B cell (primary cell): ENCODE measurements around the gene H6PD. TPM values are rescaled to one million over a fixed set of nuclear protein-coding genes. Genes with fewer than 3 reads are reported as not detected.

ENCODE experiments used
- ATAC-seq: fragments of 200-7000 bp; cut with Tn5 transposase; one replicate; pipeline ENCODE4 v1.10.0; 2021; ENCODE audit warnings: low read depth, mild to moderate bottlenecking, moderate number of reproducible peaks, moderate library complexity
- CTCF ChIA-PET: fragments of 350-600 bp; sonication (Branson Sonifier 250); formaldehyde crosslinking; loops from one replicate; lab custom pipeline; 2021; ENCODE audit warnings: antibody characterized with exemption, inconsistent platforms; lab: Charles Lee
- POLR2A ChIA-PET: fragments of 350-600 bp; sonication (Branson Sonifier 250); formaldehyde crosslinking; loops from one replicate; lab custom pipeline; 2021; ENCODE audit warnings: antibody characterized with exemption; lab: Charles Lee
- DNase-seq: peaks from one replicate; pipeline ENCODE4 v3.0.0; 2013
- H2AFZ ChIP-seq: 2 replicates; pipeline ENCODE4 v1.6.1; 2012; ENCODE audit warnings: mild to moderate bottlenecking, low read depth, low read length; ENCODE audit not compliant: insufficient read depth, poor library complexity, severe bottlenecking
- H3K27ac ChIP-seq, 2 donors: 1 replicate in 1 of 2; 2 replicates in 1 of 2; pipeline ENCODE4 v1.5.1; 2012 to 2013; ENCODE audit warnings: low read length in 2 of 2, mild to moderate bottlenecking in 2 of 2, moderate library complexity in 1 of 2
- H3K27me3 ChIP-seq, 4 experiments: fragments of 200-600 bp in 1 of 4; sonication (generic) in 1 of 4; replicated peaks in 1 of 4; 1 replicate in 2 of 4; 2 replicates in 2 of 4; pipeline versions ENCODE4 v1.6.1 to v1.7.0; 2013 to 2016; ENCODE audit warnings: low read length in 3 of 4, mild to moderate bottlenecking in 2 of 4, mixed read lengths in 1 of 4, moderate library complexity in 1 of 4; ENCODE audit not compliant: insufficient read depth in 4 of 4, control insufficient read depth in 3 of 4; ENCODE audit errors: control extremely low read depth in 1 of 4
- H3K36me3 ChIP-seq, 2 experiments: replicated peaks in 1 of 2; 1 replicate in 1 of 2; 2 replicates in 1 of 2; pipeline versions ENCODE4 v1.6.1 to v1.7.1; 2013; ENCODE audit warnings: low read length in 1 of 2; ENCODE audit not compliant: insufficient read depth in 2 of 2, control insufficient read depth in 1 of 2; ENCODE audit errors: control extremely low read depth in 1 of 2, extremely low read depth in 1 of 2
- H3K4me1 ChIP-seq, 2 donors: fragments of 200-600 bp in 1 of 2; sonication (generic) in 1 of 2; 1 replicate in 1 of 2; 2 replicates in 1 of 2; pipeline versions ENCODE4 v1.5.1 to v1.6.1; 2013 to 2017; ENCODE audit warnings: low read length in 2 of 2; ENCODE audit not compliant: control insufficient read depth in 2 of 2, insufficient read depth in 2 of 2
- H3K4me2 ChIP-seq: replicated peaks from 2 replicates; pipeline ENCODE3; 2012; ENCODE audit warnings: mild to moderate bottlenecking, low read depth, low read length; ENCODE audit not compliant: poor library complexity, severe bottlenecking
- H3K4me3 ChIP-seq, 5 experiments: fragments of 200-600 bp in 1 of 5; sonication (generic) in 1 of 5; 1 replicate in 3 of 5; 2 replicates in 2 of 5; pipeline versions ENCODE4 v1.5.1 to v1.7.0; 2011 to 2016; ENCODE audit warnings: low read length in 4 of 5, mild to moderate bottlenecking in 4 of 5, low read depth in 2 of 5, control low read depth in 1 of 5, moderate library complexity in 1 of 5; ENCODE audit not compliant: insufficient read depth in 1 of 5; ENCODE audit errors: control extremely low read depth in 1 of 5, extremely low read depth in 1 of 5
- H3K79me2 ChIP-seq: fragments of 200-600 bp; sonication (generic); one replicate; pipeline ENCODE4 v1.6.0; 2016; ENCODE audit warnings: low read length; ENCODE audit not compliant: control insufficient read depth, insufficient read depth
- H3K9ac ChIP-seq: fragments of 200-600 bp; sonication (generic); 2 replicates; pipeline ENCODE4 v1.6.1; 2017; ENCODE audit warnings: mild to moderate bottlenecking, low read length, moderate library complexity
- H3K9me3 ChIP-seq, 3 donors: one replicate each; pipeline versions ENCODE4 v1.6.1 to v1.7.1; 2013; ENCODE audit warnings: low read length in 2 of 3; ENCODE audit not compliant: control insufficient read depth in 2 of 3, insufficient read depth in 1 of 3; ENCODE audit errors: control extremely low read depth in 1 of 3
- H4K20me1 ChIP-seq: 2 replicates; pipeline ENCODE4 v1.6.0; 2012; ENCODE audit warnings: mild to moderate bottlenecking, low read length; ENCODE audit not compliant: insufficient read depth, control insufficient read depth, poor library complexity, severe bottlenecking
- H3K27ac Mint-ChIP-seq: one replicate; pipeline ENCODE4 v1.8.0; 2021; ENCODE audit warnings: mixed read lengths
- H3K27me3 Mint-ChIP-seq: one replicate; pipeline ENCODE4 v1.8.0; 2021; ENCODE audit warnings: mixed read lengths
- H3K4me1 Mint-ChIP-seq: one replicate; pipeline ENCODE4 v1.8.0; 2021; ENCODE audit warnings: mixed read lengths
- H3K4me3 Mint-ChIP-seq: one replicate; pipeline ENCODE4 v1.8.0; 2021; ENCODE audit warnings: mixed read lengths
- H3K9me3 Mint-ChIP-seq: one replicate; pipeline ENCODE4 v1.8.0; 2022; ENCODE audit warnings: mixed read lengths; ENCODE audit not compliant: insufficient read depth
- CTCF ChIP-seq: fragments of 200-600 bp; IDR thresholded peaks from one replicate; pipeline ENCODE4 v1.8.0; 2022; ENCODE audit warnings: antibody characterized with exemption, mild to moderate bottlenecking
- EZH2 ChIP-seq: IDR thresholded peaks from 2 replicates; pipeline ENCODE4 v1.6.1; 2012; ENCODE audit warnings: borderline replicate concordance, low read depth, mild to moderate bottlenecking, moderate library complexity, low read length; ENCODE audit not compliant: insufficient read depth, poor library complexity, severe bottlenecking
- WGBS: methylation state at CpG from one replicate; pipeline ENCODE4 v1.1.5; 2013; ENCODE audit warnings: missing lambda C conversion rate; ENCODE audit not compliant: insufficient coverage; 5-methylcytosine and 5-hydroxymethylcytosine counted together
- intact Hi-C: fragments of 100-400 bp; cut with micrococcal nuclease; formaldehyde crosslinking; loops from one replicate; pipeline ENCODE4 v1.10.0; 2022
- polyA plus RNA-seq: library from polyadenylated mRNA; depleted of rRNA; stranded (reverse); fragments of >200 nt; gene quantifications from 2 replicates; pipeline ENCODE4 v1.2.3, GENCODE V29; 2012
- total RNA-seq, 2 donors: library from RNA; stranded (reverse); fragments of 120-200 nt in 1 of 2; gene quantifications; 1 replicate in 1 of 2; 2 replicates in 1 of 2; pipeline versions ENCODE4 v1.2.3 to v1.2.4, GENCODE V29; 2013 to 2022

The H6PD gene
- total and polyA plus RNA-seq, 2 donors (not counting 1 experiment from before 2014, with no cell fraction given) = 11.3 to 30.2 TPM

- Mint-ChIP-seq H3K27me3 (peaks cover 12% of the 10 kb centered on the region), H3K4me3 (no peak overlapping the region), H3K27ac (no peak overlapping the region), H3K4me1 (peaks cover 16% of the 10 kb centered on the region), H3K9me3 (no peaks in the 10 kb centered on the region)
- H4K20me1 ChIP-seq = no peaks in the 10 kb centered on the region
- DNase-seq = no peak
- H3K4me2 ChIP-seq = no peak overlapping the region
- H3K79me2 ChIP-seq = no peaks in the 10 kb centered on the region
- H3K27ac ChIP-seq = no peak overlapping the region
- no peak overlapping the region for H3K9ac ChIP-seq
- no peak for ATAC-seq
- peaks cover 0 to 14% (median 4%) of the 10 kb centered on the region in 4 experiments for H3K27me3 ChIP-seq
- no peak overlapping the region for H3K4me3 ChIP-seq
- WGBS = 67% methylated on average over 8 of the region's 10 CpGs
- H2AFZ ChIP-seq = no peak overlapping the region
- intact Hi-C loops = no loop called here
- TF ChIP-seq CTCF = no peak
- TF ChIP-seq EZH2 = no peak
- H3K36me3 ChIP-seq = no peaks in the 10 kb centered on the region
- peaks cover 0 to 15% (median 3%) of the 10 kb centered on the region in 3 donors for H3K9me3 ChIP-seq
- CTCF ChIA-PET = interaction anchor here (2.5 kb wide), 1 partner anchor 11 kb away, joined by 10 read pairs; no protein-coding TSS in a partner anchor
- POLR2A ChIA-PET = no interaction called here
- peaks cover 0 to 13% of the 10 kb centered on the region in 2 donors for H3K4me1 ChIP-seq
These were observed 44.1 kb downstream of the H6PD start for GRCh38 chr1:9278585-9279153.

- Histone ChIP-seq H3K27ac (no peak overlapping the region), H3K9me3 (peaks cover 0 to 15% (median 3%) of the 10 kb centered on the region in 3 donors), H2AFZ (no peak overlapping the region), H3K79me2 (no peaks in the 10 kb centered on the region), H3K27me3 (peaks cover 0 to 14% (median 4%) of the 10 kb centered on the region in 4 experiments), H3K4me2 (no peak overlapping the region), H3K4me3 (no peak overlapping the region), H3K4me1 (peaks cover 0 to 19% of the 10 kb centered on the region in 2 donors), H4K20me1 (no peaks in the 10 kb centered on the region), H3K36me3 (no peaks in the 10 kb centered on the region), H3K9ac (no peak overlapping the region)
- POLR2A ChIA-PET = no interaction called here
- H3K4me3 Mint-ChIP-seq = no peak overlapping the region
- H3K27ac Mint-ChIP-seq = no peak overlapping the region
- peaks cover 14% of the 10 kb centered on the region for H3K27me3 Mint-ChIP-seq
- WGBS = 74% methylated on average over 20 of the region's 23 CpGs
- CTCF ChIA-PET = interaction anchor here (1.0 to 2.5 kb wide), 2 partner anchors 10 to 176 kb away, joined by 4 to 10 read pairs; no protein-coding TSS in a partner anchor
- no peak for ATAC-seq
- peaks cover 23% of the 10 kb centered on the region for H3K4me1 Mint-ChIP-seq
- peaks cover 1% of the 10 kb centered on the region for H3K9me3 Mint-ChIP-seq
- intact Hi-C loops = no loop called here
- no peak for DNase-seq
- TF ChIP-seq EZH2 (no peak), CTCF (no peak)
These were observed 44.7 kb downstream of the H6PD start for GRCh38 chr1:9279172-9279840.
